HG02884 (cell line): ENCODE measurements around the gene LIN28A.

Source experiments
- ATAC-seq: cut with Tn5 transposase; IDR thresholded peaks from one replicate; pipeline ENCODE4 v1.9.1; 2021; ENCODE audit warnings: mild to moderate bottlenecking, moderate library complexity; ENCODE audit not compliant: unreplicated experiment

Gene LIN28A

DNA sequence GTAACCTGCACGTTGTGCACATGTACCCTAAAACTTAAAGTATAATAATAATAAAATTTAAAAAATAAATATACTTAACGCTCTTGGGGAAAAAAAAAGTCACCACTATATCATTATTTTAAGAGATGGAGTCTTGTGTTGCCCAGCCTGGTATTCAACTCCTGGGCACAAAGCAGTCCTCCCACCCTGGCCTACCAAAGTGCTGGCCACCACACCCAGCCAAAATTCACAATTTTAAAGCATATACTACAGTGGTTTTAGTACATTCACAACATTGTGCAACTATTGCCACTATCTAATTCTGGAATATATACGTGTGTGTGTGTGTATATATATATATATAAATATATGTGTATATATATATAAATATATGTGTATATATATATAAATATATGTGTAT, 67.5 kb downstream of the LIN28A start:
- ATAC-seq: no peak

DNA sequence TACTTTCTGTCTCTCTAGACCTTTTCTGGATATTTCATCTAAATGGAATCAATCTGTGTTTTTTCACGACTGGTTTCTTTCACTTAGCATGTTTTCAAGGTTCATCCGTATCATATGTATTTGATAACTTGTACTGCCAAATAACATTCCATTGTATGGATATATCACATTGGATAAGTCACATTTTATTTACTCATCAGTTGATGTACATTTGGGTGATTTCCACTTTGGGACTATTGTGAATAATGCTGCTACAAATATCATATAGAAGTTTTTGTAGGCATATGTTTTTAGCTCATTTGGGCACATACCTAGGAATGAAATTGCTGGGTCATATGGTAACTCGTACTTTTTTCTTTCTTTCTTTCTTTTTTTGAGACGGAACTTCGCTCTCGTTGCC, 68.4 kb downstream of the LIN28A start:
- no peak for ATAC-seq
